Bronchial epithelial cell (primary cell): ENCODE measurements around the gene STX12. TPM values are rescaled to one million over a fixed set of nuclear protein-coding genes. Genes with fewer than 3 reads are reported as not detected.

Source experiments
- DNase-seq: peaks from one replicate; pipeline ENCODE4 v3.0.0-alpha.2; 2010; ENCODE audit warnings: low read depth
- FAIRE-seq: peaks from 2 replicates; lab custom pipeline; 2011; peaks lifted over from hg19 to GRCh38; lab: Jason Lieb, UNC
- H3K27me3 ChIP-seq: 2 replicates; pipeline ENCODE4 v1.5.1; 2011; ENCODE audit warnings: low read length; ENCODE audit not compliant: control insufficient read depth, insufficient read depth
- H3K36me3 ChIP-seq: 2 replicates; pipeline ENCODE4 v1.5.1; 2011; ENCODE audit warnings: low read length; ENCODE audit not compliant: control insufficient read depth, insufficient read depth
- H3K4me3 ChIP-seq: 2 replicates; pipeline ENCODE4 v1.5.1; 2011; ENCODE audit warnings: mild to moderate bottlenecking, low read depth, low read length, control low read depth
- CTCF ChIP-seq: IDR thresholded peaks from 2 replicates; pipeline ENCODE4 v1.5.1; 2011; ENCODE audit warnings: mild to moderate bottlenecking, moderate library complexity, low read length, control low read depth, inconsistent platforms; ENCODE audit not compliant: insufficient read depth, severe bottlenecking
- total RNA-seq: library from RNA; depleted of rRNA; stranded (reverse); fragments of >200 nt; gene quantifications from 2 replicates; pipeline ENCODE4 v1.2.1, GENCODE V29; 2014

STX12 gene
- total RNA-seq, 1 donor from 2014 or later = 29.7 TPM

DNA sequence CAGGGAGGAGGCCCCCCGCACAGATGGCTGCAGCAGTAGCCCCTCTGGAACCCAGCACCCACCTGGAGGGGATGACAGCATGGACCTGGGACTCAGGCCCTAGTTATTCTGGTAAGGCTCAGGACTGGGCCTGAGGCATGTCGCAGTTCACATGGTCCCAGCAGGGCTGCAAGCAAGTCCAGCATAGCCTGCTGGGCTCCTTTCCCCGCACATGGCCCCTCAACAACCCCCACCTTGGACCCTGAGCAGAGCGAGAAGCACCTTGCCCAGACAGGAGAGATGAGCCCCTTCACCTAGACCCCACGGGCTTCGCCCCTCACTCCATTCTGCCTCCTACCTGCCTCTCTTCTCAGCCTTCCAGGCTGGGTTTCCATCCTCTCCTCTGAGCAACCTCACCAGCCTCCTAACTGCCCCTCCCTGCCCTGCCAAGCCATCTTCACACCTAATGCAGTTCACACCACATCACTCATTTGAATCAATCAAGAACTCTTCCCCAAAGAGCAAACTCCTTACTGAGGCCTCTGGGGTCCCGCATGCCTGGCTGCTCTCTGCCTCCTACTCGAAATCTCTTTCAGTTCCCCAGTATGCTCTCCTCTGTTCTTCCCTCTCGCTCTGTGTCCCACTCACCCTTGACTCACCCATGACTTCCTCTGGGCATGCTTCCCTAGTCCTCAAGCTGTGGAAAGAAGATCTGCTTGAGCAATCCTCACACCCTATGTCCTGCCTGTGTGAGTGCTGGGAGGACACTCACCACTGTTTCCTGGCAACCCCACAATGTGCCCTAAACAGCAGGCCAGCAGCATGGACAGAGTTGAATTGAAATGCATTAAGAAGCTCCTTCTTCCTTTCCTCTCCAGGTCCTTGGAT lies 89.9 kb downstream of the STX12 start:
- H3K27me3 ChIP-seq = no peaks in the 10 kb centered on the region
- TF ChIP-seq CTCF = no peak
- no peaks in the 10 kb centered on the region for H3K36me3 ChIP-seq
- DNase-seq (peak; percentile 100), FAIRE-seq (peak; percentile 86)
- no peak overlapping the region for H3K4me3 ChIP-seq

DNA sequence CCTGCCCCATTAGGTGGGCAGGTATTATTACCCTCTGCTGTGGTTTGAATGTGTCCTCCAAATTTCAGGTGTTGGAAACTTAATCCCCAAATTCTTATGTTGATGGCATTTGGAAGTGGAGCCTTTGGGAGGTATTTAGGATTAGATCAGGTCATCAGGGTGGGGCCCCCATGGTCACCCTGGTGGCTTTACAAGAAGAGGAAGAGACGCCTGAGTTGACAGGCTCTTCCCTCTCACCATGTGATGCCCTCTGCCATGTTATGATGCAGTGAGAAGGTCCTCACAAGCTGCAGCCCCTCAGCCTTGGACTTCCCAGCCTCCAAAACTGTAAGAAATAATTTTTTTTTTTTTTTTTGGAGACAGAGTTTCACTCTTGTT lies 90.5 kb downstream of the STX12 start:
- DNase-seq (no peak), FAIRE-seq (no peak)
- no peaks in the 10 kb centered on the region for H3K27me3 ChIP-seq
- no peaks in the 10 kb centered on the region for H3K36me3 ChIP-seq
- no peak overlapping the region for H3K4me3 ChIP-seq
- no peak for TF ChIP-seq CTCF

- Histone ChIP-seq H3K36me3 (no peaks in the 10 kb centered on the region), H3K4me3 (no peak overlapping the region), H3K27me3 (no peaks in the 10 kb centered on the region)
- no peak for FAIRE-seq
- peak; percentile 50 for DNase-seq
- TF ChIP-seq CTCF = no peak
Observed at GRCh38 chr1:27864264-27864895, 91.4 kb downstream of the STX12 start.

- TF ChIP-seq CTCF = no peak
- no peaks in the 10 kb centered on the region for H3K27me3 ChIP-seq
- H3K4me3 ChIP-seq = no peak overlapping the region
- no peak for FAIRE-seq
- H3K36me3 ChIP-seq = no peaks in the 10 kb centered on the region
- no peak for DNase-seq
Observed at GRCh38 chr1:27865821-27866220, 92.8 kb downstream of the STX12 start.

DNA sequence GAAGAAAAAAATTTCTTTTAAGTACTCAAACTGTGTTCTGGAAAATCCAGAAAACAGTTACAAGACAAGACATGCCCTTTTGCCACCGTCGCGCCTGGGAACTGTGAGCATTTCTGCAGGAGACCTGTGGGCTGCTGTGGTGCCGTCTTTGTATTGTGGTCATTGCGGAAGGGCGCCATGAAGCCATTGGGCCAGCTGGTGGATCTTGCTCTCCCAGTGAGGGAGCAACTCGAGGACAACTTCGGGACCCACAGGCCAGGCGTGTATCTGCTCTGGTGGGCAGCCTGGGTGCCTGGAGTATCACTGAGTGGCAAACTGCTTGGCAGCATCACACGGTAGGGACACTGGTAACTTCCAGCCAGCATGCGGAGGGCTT lies 95.5 kb downstream of the STX12 start:
- DNase-seq (peak; percentile 35), FAIRE-seq (no peak)
- TF ChIP-seq CTCF = no peak
- no peaks in the 10 kb centered on the region for H3K27me3 ChIP-seq
- no peaks in the 10 kb centered on the region for H3K36me3 ChIP-seq
- no peak overlapping the region for H3K4me3 ChIP-seq
